Measurements from ENCODE around the gene C1QTNF6. TPM values are rescaled to one million over a fixed set of nuclear protein-coding genes. Genes with fewer than 3 reads are reported as not detected.

The C1QTNF6 gene
- total and polyA plus RNA-seq, 2 experiments from 2014 or later = 1.7 to 2.3 TPM

GRCh38 chr22:37174964-37175363, 13.1 kb downstream of the C1QTNF6 start:
- no peak overlapping the region for H3K27ac ChIP-seq (ENCODE audit: low read depth)
- TF ChIP-seq JUNB (IDR thresholded peaks at IDR 0.05; ENCODE audit: unreplicated experiment) (no peak), EZH2phosphoT487 (IDR thresholded peaks at IDR 0.05; ENCODE audit: unreplicated experiment) (no peak), ZNF331 (CRISPR knock-in tag; IDR thresholded peaks at IDR 0.05; ENCODE audit: low read depth) (no peak), CREB1 (CRISPR knock-in tag; IDR thresholded peaks at IDR 0.05; ENCODE audit: low read depth) (no peak), ZNF114 (CRISPR knock-in tag; IDR thresholded peaks at IDR 0.05) (no peak), POLR2AphosphoS5 (IDR thresholded peaks at IDR 0.05; ENCODE audit: low read depth) (no peak), STAT1 (IDR thresholded peaks at IDR 0.05; ENCODE audit: unreplicated experiment) (no peak), EZH2 (IDR thresholded peaks at IDR 0.05; ENCODE audit: low read depth, unreplicated experiment) (no peak), NANOG (IDR thresholded peaks at IDR 0.05; ENCODE audit: borderline replicate concordance) (no peak)
- TF ChIP-seq, protein P1, sequence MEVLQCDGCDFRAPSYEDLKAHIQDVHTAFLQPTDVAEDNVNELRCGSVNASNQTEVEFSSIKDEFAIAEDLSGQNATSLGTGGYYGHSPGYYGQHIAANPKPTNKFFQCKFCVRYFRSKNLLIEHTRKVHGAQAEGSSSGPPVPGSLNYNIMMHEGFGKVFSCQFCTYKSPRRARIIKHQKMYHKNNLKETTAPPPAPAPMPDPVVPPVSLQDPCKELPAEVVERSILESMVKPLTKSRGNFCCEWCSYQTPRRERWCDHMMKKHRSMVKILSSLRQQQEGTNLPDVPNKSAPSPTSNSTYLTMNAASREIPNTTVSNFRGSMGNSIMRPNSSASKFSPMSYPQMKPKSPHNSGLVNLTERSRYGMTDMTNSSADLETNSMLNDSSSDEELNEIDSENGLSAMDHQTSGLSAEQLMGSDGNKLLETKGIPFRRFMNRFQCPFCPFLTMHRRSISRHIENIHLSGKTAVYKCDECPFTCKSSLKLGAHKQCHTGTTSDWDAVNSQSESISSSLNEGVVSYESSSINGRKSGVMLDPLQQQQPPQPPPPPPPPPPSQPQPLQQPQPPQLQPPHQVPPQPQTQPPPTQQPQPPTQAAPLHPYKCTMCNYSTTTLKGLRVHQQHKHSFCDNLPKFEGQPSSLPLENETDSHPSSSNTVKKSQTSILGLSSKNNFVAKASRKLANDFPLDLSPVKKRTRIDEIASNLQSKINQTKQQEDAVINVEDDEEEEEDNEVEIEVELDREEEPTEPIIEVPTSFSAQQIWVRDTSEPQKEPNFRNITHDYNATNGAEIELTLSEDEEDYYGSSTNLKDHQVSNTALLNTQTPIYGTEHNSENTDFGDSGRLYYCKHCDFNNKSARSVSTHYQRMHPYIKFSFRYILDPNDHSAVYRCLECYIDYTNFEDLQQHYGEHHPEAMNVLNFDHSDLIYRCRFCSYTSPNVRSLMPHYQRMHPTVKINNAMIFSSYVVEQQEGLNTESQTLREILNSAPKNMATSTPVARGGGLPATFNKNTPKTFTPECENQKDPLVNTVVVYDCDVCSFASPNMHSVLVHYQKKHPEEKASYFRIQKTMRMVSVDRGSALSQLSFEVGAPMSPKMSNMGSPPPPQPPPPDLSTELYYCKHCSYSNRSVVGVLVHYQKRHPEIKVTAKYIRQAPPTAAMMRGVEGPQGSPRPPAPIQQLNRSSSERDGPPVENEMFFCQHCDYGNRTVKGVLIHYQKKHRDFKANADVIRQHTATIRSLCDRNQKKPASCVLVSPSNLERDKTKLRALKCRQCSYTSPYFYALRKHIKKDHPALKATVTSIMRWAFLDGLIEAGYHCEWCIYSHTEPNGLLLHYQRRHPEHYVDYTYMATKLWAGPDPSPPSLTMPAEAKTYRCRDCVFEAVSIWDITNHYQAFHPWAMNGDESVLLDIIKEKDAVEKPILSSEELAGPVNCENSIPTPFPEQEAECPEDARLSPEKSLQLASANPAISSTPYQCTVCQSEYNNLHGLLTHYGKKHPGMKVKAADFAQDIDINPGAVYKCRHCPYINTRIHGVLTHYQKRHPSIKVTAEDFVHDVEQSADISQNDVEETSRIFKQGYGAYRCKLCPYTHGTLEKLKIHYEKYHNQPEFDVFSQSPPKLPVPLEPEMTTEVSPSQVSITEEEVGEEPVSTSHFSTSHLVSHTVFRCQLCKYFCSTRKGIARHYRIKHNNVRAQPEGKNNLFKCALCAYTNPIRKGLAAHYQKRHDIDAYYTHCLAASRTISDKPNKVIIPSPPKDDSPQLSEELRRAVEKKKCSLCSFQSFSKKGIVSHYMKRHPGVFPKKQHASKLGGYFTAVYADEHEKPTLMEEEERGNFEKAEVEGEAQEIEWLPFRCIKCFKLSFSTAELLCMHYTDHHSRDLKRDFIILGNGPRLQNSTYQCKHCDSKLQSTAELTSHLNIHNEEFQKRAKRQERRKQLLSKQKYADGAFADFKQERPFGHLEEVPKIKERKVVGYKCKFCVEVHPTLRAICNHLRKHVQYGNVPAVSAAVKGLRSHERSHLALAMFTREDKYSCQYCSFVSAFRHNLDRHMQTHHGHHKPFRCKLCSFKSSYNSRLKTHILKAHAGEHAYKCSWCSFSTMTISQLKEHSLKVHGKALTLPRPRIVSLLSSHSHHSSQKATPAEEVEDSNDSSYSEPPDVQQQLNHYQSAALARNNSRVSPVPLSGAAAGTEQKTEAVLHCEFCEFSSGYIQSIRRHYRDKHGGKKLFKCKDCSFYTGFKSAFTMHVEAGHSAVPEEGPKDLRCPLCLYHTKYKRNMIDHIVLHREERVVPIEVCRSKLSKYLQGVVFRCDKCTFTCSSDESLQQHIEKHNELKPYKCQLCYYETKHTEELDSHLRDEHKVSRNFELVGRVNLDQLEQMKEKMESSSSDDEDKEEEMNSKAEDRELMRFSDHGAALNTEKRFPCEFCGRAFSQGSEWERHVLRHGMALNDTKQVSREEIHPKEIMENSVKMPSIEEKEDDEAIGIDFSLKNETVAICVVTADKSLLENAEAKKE (CRISPR knock-in tag; IDR thresholded peaks at IDR 0.05) = no peak
- TF ChIP-seq, protein P2, sequence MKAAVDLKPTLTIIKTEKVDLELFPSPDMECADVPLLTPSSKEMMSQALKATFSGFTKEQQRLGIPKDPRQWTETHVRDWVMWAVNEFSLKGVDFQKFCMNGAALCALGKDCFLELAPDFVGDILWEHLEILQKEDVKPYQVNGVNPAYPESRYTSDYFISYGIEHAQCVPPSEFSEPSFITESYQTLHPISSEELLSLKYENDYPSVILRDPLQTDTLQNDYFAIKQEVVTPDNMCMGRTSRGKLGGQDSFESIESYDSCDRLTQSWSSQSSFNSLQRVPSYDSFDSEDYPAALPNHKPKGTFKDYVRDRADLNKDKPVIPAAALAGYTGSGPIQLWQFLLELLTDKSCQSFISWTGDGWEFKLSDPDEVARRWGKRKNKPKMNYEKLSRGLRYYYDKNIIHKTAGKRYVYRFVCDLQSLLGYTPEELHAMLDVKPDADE (IDR thresholded peaks at IDR 0.05) = no peak
- TF ChIP-seq, protein P3, sequence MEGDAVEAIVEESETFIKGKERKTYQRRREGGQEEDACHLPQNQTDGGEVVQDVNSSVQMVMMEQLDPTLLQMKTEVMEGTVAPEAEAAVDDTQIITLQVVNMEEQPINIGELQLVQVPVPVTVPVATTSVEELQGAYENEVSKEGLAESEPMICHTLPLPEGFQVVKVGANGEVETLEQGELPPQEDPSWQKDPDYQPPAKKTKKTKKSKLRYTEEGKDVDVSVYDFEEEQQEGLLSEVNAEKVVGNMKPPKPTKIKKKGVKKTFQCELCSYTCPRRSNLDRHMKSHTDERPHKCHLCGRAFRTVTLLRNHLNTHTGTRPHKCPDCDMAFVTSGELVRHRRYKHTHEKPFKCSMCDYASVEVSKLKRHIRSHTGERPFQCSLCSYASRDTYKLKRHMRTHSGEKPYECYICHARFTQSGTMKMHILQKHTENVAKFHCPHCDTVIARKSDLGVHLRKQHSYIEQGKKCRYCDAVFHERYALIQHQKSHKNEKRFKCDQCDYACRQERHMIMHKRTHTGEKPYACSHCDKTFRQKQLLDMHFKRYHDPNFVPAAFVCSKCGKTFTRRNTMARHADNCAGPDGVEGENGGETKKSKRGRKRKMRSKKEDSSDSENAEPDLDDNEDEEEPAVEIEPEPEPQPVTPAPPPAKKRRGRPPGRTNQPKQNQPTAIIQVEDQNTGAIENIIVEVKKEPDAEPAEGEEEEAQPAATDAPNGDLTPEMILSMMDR (conservative IDR thresholded peaks at IDR 0.05; ENCODE audit: low read depth in 2 of 2) = no peak
- TF ChIP-seq, protein P4, sequence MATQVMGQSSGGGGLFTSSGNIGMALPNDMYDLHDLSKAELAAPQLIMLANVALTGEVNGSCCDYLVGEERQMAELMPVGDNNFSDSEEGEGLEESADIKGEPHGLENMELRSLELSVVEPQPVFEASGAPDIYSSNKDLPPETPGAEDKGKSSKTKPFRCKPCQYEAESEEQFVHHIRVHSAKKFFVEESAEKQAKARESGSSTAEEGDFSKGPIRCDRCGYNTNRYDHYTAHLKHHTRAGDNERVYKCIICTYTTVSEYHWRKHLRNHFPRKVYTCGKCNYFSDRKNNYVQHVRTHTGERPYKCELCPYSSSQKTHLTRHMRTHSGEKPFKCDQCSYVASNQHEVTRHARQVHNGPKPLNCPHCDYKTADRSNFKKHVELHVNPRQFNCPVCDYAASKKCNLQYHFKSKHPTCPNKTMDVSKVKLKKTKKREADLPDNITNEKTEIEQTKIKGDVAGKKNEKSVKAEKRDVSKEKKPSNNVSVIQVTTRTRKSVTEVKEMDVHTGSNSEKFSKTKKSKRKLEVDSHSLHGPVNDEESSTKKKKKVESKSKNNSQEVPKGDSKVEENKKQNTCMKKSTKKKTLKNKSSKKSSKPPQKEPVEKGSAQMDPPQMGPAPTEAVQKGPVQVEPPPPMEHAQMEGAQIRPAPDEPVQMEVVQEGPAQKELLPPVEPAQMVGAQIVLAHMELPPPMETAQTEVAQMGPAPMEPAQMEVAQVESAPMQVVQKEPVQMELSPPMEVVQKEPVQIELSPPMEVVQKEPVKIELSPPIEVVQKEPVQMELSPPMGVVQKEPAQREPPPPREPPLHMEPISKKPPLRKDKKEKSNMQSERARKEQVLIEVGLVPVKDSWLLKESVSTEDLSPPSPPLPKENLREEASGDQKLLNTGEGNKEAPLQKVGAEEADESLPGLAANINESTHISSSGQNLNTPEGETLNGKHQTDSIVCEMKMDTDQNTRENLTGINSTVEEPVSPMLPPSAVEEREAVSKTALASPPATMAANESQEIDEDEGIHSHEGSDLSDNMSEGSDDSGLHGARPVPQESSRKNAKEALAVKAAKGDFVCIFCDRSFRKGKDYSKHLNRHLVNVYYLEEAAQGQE (IDR thresholded peaks at IDR 0.05; ENCODE audit: unreplicated experiment) = no peak
- no peaks in the 10 kb centered on the region for H3F3A ChIP-seq (replicated peaks; ENCODE audit: low read depth)
- Mint-ChIP-seq H3K36me3 (ENCODE audit: low read depth) (no peaks in the 10 kb centered on the region), H3K27me3 (ENCODE audit: insufficient read depth, low read depth, poor library complexity) (peaks cover 6% of the 10 kb centered on the region), H3K4me1 (peaks cover 28% of the 10 kb centered on the region), H3K27ac (no peak overlapping the region), H3K9me3 (no peaks in the 10 kb centered on the region), H3K4me3 (no peak overlapping the region)
- ATAC-seq (no peak), DNase-seq (ENCODE audit: low spot score) (no peak)
- H3K27me3 ChIP-seq (ENCODE audit: insufficient read depth) = no peaks in the 10 kb centered on the region
- H2AFZ ChIP-seq = no peak overlapping the region
- no peaks in the 10 kb centered on the region for H3K9me2 ChIP-seq (ENCODE audit: insufficient read depth)
- H3K4me3 ChIP-seq = no peak overlapping the region
- H4K20me1 ChIP-seq (replicated peaks; ENCODE audit: insufficient read depth) = no peaks in the 10 kb centered on the region
- no peaks in the 10 kb centered on the region for H3K36me3 ChIP-seq (ENCODE audit: insufficient read depth)
- H3K4me2 ChIP-seq = no peak overlapping the region
- peaks cover 15% of the 10 kb centered on the region for H3K4me1 ChIP-seq (ENCODE audit: insufficient read depth)
- no peaks in the 10 kb centered on the region for H3K79me2 ChIP-seq (replicated peaks; ENCODE audit: insufficient read depth)
